ENCODE data around the gene HSPB9. TPM values are rescaled to one million over a fixed set of nuclear protein-coding genes. Genes with fewer than 3 reads are reported as not detected.

HSPB9 gene
- total and polyA plus RNA-seq, 2 of the 8 experiments (the other 6 are each of a cell fraction or from before 2014, with no cell fraction given) = 0.27 to 0.30 TPM

DNA sequence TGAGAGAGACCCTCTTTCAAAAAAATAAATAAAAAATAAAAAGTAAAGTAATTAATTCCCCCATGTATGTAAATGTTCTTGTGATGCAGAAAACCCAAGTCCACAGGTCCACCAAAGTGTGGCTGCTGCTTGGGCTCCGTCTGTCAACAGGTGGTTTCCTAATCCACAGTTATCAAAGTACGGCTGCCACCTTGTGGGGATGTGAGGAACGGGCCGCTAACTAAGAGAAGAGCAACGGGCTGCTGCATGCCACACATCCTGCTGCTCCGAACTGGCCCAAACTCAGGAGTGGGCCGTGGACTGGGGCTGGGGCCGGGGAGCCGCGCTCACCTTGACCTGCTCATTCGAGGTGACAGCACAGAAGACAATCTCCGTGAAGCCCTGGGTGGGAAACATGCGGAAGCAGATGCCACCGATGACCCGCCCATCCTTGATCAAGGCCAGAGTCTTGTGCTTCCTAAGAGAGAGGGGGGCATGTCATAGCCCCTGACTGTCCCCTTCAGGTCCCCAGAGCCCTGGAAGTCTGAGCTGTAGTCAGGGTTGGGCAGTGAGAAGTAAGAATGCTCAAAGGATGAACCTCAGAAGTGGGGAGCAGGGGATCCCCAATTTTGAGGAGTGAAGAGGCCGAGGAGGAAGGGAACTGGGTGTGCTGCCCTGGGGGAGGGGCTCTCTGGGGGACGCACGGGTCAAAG is 5.8 kb upstream of the HSPB9 start (continued):
- TF ChIP-seq, protein P1, sequence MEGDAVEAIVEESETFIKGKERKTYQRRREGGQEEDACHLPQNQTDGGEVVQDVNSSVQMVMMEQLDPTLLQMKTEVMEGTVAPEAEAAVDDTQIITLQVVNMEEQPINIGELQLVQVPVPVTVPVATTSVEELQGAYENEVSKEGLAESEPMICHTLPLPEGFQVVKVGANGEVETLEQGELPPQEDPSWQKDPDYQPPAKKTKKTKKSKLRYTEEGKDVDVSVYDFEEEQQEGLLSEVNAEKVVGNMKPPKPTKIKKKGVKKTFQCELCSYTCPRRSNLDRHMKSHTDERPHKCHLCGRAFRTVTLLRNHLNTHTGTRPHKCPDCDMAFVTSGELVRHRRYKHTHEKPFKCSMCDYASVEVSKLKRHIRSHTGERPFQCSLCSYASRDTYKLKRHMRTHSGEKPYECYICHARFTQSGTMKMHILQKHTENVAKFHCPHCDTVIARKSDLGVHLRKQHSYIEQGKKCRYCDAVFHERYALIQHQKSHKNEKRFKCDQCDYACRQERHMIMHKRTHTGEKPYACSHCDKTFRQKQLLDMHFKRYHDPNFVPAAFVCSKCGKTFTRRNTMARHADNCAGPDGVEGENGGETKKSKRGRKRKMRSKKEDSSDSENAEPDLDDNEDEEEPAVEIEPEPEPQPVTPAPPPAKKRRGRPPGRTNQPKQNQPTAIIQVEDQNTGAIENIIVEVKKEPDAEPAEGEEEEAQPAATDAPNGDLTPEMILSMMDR (IDR thresholded peaks at IDR 0.05; ENCODE audit: control extremely low read depth in 1 of 3, insufficient read depth in 1 of 3, low read depth in 1 of 3, low read length in 3 of 3) = peak; percentile 85 to 94 (median 88)
- TF ChIP-seq RAD21 (IDR thresholded peaks at IDR 0.05 in 1 of 2, conservative IDR thresholded peaks at IDR 0.05 in 1 of 2; ENCODE audit: low read depth in 2 of 2, low read length in 2 of 2) = peak; percentile 87 to 92
- TF ChIP-seq, protein P2, sequence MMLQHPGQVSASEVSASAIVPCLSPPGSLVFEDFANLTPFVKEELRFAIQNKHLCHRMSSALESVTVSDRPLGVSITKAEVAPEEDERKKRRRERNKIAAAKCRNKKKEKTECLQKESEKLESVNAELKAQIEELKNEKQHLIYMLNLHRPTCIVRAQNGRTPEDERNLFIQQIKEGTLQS (IDR thresholded peaks at IDR 0.05; ENCODE audit: insufficient read depth, low read depth, low read length) = no peak

Data from H1 (cell line).